ENCODE data around the gene CEACAM18.
A peak's percentile ranks its signal among the peaks of the same experiment; 100 is the strongest.
"Not testable (repeated sequence)": the region's sequence is repeated elsewhere in the genome, so short reads cannot be mapped to it uniquely, and the experiment has no call there.

Gene CEACAM18

GRCh38 chr19:51478381-51479234 is at the start of gene CEACAM18:
Gene CEACAM18, plus strand, starts transcription at chr19:51478539.
- DNase-seq: no peak

- peak; percentile 39 to 55 for DNase-seq
Measured at GRCh38 chr19:51430221-51430620, 48.1 kb upstream of the CEACAM18 start.

GRCh38 chr19:51431124-51431523 is 47.2 kb upstream of the CEACAM18 start:
- DNase-seq: peak; percentile 94

GRCh38 chr19:51433043-51433442 is 45.3 kb upstream of the CEACAM18 start:
- DNase-seq: peak; percentile 77 to 89

- DNase-seq: peak; percentile 46 to 82
Measured at GRCh38 chr19:51434456-51434855, 43.9 kb upstream of the CEACAM18 start.

GRCh38 chr19:51439021-51439465 is 39.3 kb upstream of the CEACAM18 start:
- DNase-seq: peak; percentile 40 to 71

GRCh38 chr19:51440052-51440451 is 38.3 kb upstream of the CEACAM18 start:
- DNase-seq: no peak

- DNase-seq: peak; percentile 39 to 62
Measured at GRCh38 chr19:51440846-51441409, 37.4 kb upstream of the CEACAM18 start.

- DNase-seq: peak; percentile 66 to 79
Measured at GRCh38 chr19:51441410-51442390, 36.6 kb upstream of the CEACAM18 start.

- DNase-seq: not testable (repeated sequence)
Measured at GRCh38 chr19:51447510-51447909, 30.8 kb upstream of the CEACAM18 start.

- DNase-seq: no peak
Measured at GRCh38 chr19:51448011-51448410, 30.3 kb upstream of the CEACAM18 start.

GRCh38 chr19:51448411-51449016 is 29.8 kb upstream of the CEACAM18 start:
- no peak for DNase-seq

- DNase-seq: no peak
Measured at GRCh38 chr19:51450730-51451307, 27.5 kb upstream of the CEACAM18 start.

GRCh38 chr19:51456541-51457290 is 21.6 kb upstream of the CEACAM18 start:
- no peak for DNase-seq

GRCh38 chr19:51457351-51458013 is 20.9 kb upstream of the CEACAM18 start:
- DNase-seq: no peak

- no peak for DNase-seq
Measured at GRCh38 chr19:51458051-51458645, 20.2 kb upstream of the CEACAM18 start, which contains the start of gene SIGLEC8. Gene SIGLEC8, minus strand, starts transcription at chr19:51458454. Its CDS starts 67 bp downstream, at chr19:51458387.

- DNase-seq: no peak
Measured at GRCh38 chr19:51458899-51459505, 19.3 kb upstream of the CEACAM18 start.

- DNase-seq: peak; percentile 30 to 39
Measured at GRCh38 chr19:51460164-51460992, 18.0 kb upstream of the CEACAM18 start.

GRCh38 chr19:51461723-51462161 is 16.6 kb upstream of the CEACAM18 start:
- peak in 1 of 2 donors; percentile 18 for DNase-seq
